Measurements from ENCODE around the gene DMD.
"Not testable (repeated sequence)": the region's sequence is repeated elsewhere in the genome, so short reads cannot be mapped to it uniquely, and the experiment has no call there.

The DMD gene

DNA sequence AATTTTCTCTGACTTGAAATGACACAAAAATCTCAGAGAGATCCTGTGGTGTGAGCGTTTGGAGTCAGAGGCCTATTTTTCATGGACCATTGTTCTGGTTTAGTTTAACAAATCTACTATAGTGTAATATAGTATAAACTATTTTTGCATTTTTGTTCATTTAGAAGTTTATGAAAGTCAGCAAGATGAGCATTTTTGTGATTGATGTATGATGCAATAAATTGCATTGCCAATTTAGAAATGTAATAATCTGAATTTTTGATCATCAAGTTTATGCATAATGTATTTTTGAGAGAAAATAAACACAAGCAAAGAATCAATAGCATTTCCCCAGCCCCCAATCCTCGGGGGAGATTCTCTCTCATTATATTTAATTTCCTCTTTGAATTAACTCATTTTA, 1620.0 kb downstream of the DMD start:
- ChIA-PET CTCF (no interaction called here), POLR2A (no interaction called here)
- no peak for DNase-seq
- no peaks in the 10 kb centered on the region for H3K36me3 ChIP-seq (ENCODE audit: control insufficient read depth in 4 of 4, insufficient read depth in 4 of 4, low read length in 3 of 4)
- no peaks in the 10 kb centered on the region for H3K4me1 ChIP-seq (ENCODE audit: control extremely low read depth in 1 of 4, control insufficient read depth in 4 of 4, insufficient read depth in 4 of 4, low read length in 3 of 4)
- H3K4me3 ChIP-seq (ENCODE audit: control insufficient read depth in 1 of 7, extremely low read depth in 1 of 7, insufficient read depth in 4 of 7, low read depth in 2 of 7, low read length in 6 of 7) = no peak overlapping the region
- no CpG with 5 or more reads among the region's 2 CpGs for WGBS (ENCODE audit: insufficient coverage)
- H3K9me3 ChIP-seq (ENCODE audit: control extremely low read depth in 1 of 5, control insufficient read depth in 4 of 5, insufficient read depth in 2 of 5, low read depth in 1 of 5, low read length in 4 of 5) = no peaks in the 10 kb centered on the region
- no peak overlapping the region for H3K27ac ChIP-seq (ENCODE audit: insufficient read depth in 1 of 2, low read depth in 1 of 2, low read length in 2 of 2, poor library complexity in 1 of 2, severe bottlenecking in 2 of 2)
- H3K27me3 ChIP-seq (replicated peaks in 2 of 5; ENCODE audit: control insufficient read depth in 4 of 5, insufficient read depth in 5 of 5, low read length in 4 of 5) = no peaks in the 10 kb centered on the region

DNA sequence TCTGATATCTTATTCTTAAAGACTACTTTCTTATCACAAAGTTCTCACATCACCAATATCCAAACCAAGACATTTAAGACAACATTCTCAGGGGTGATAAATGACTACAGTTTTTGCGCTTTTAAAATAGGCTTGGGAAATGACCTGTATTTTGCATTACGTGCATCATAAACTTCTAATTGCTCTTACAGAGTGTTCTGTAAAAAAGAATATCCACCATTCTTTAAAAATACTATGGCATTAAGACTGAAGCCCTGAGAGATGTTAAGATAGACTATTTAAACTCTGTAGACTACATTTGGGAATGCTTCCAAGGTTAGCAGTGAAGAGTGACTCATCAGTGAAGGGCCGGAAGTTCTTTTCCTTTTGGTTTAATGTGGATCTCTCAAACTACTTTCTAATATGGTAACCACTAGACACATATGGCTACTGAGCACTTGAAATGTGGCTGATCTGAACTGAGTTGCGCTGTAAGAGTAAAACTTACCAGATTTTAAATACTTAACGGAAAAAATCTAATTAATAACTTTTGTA, 1620.7 kb downstream of the DMD start:
- Histone ChIP-seq H3K27ac (ENCODE audit: insufficient read depth in 1 of 2, low read depth in 1 of 2, low read length in 2 of 2, poor library complexity in 1 of 2, severe bottlenecking in 2 of 2) (no peak overlapping the region), H3K36me3 (ENCODE audit: control insufficient read depth in 4 of 4, insufficient read depth in 4 of 4, low read length in 3 of 4) (no peaks in the 10 kb centered on the region), H3K27me3 (replicated peaks in 2 of 5; ENCODE audit: control insufficient read depth in 4 of 5, insufficient read depth in 5 of 5, low read length in 4 of 5) (no peaks in the 10 kb centered on the region), H3K4me1 (ENCODE audit: control extremely low read depth in 1 of 4, control insufficient read depth in 4 of 4, insufficient read depth in 4 of 4, low read length in 3 of 4) (no peaks in the 10 kb centered on the region), H3K9me3 (ENCODE audit: control extremely low read depth in 1 of 5, control insufficient read depth in 4 of 5, insufficient read depth in 2 of 5, low read depth in 1 of 5, low read length in 4 of 5) (no peaks in the 10 kb centered on the region), H3K4me3 (ENCODE audit: control insufficient read depth in 1 of 7, extremely low read depth in 1 of 7, insufficient read depth in 4 of 7, low read depth in 2 of 7, low read length in 6 of 7) (no peak overlapping the region)
- POLR2A ChIA-PET = no interaction called here
- DNase-seq = no peak
- CTCF ChIA-PET = no interaction called here
- 50% methylated on average over 1 of the region's 5 CpGs for WGBS (ENCODE audit: insufficient coverage)

DNA sequence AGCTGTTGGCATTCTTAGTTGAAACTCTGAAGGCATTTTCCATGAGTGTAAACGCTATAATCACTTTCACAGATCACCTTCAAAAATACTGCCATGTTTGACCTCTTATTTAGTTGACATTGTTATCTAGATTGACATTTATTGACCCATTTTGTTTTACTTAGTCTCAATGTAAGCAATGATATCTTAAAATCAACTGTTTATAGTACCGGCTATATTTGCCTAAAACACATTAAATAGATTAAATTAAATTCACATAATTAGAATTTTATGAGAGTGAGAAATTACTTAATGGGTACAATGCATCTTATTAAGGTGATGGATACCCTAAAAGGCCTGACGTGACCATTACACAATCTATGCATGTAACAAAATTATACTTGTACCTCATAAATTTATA, 1621.8 kb downstream of the DMD start:
- Histone ChIP-seq H3K27ac (ENCODE audit: insufficient read depth in 1 of 2, low read depth in 1 of 2, low read length in 2 of 2, poor library complexity in 1 of 2, severe bottlenecking in 2 of 2) (no peak overlapping the region), H3K27me3 (replicated peaks in 2 of 5; ENCODE audit: control insufficient read depth in 4 of 5, insufficient read depth in 5 of 5, low read length in 4 of 5) (no peaks in the 10 kb centered on the region), H3K9me3 (ENCODE audit: control extremely low read depth in 1 of 5, control insufficient read depth in 4 of 5, insufficient read depth in 2 of 5, low read depth in 1 of 5, low read length in 4 of 5) (no peaks in the 10 kb centered on the region), H3K36me3 (ENCODE audit: control insufficient read depth in 4 of 4, insufficient read depth in 4 of 4, low read length in 3 of 4) (no peaks in the 10 kb centered on the region), H3K4me3 (ENCODE audit: control insufficient read depth in 1 of 7, extremely low read depth in 1 of 7, insufficient read depth in 4 of 7, low read depth in 2 of 7, low read length in 6 of 7) (no peak overlapping the region), H3K4me1 (ENCODE audit: control extremely low read depth in 1 of 4, control insufficient read depth in 4 of 4, insufficient read depth in 4 of 4, low read length in 3 of 4) (no peaks in the 10 kb centered on the region)
- no CpG with 5 or more reads among the region's 3 CpGs for WGBS (ENCODE audit: insufficient coverage)
- CTCF ChIA-PET = no interaction called here
- no peak for DNase-seq
- POLR2A ChIA-PET = no interaction called here

DNA sequence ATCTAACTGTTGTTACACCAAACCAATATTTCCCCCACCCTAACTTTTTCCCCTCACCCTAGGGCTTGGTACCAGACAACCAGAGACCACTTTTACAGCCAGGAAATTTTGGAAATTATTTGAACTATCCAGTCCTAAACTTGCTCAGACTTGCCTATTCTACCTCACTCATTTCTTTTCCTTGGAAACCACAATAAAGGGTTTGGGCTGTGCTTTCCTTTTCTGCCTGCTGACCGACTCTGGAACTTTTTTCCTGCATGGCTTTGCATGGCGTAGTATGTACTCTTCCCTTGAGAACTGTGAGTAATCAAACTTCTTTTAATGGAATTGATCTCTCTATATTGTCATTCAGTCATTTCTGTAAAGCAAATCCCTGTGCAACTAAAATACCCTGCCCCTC, 1623.0 kb downstream of the DMD start:
- H3K27me3 ChIP-seq (replicated peaks in 2 of 5; ENCODE audit: control insufficient read depth in 4 of 5, insufficient read depth in 5 of 5, low read length in 4 of 5) = no peaks in the 10 kb centered on the region
- no peak overlapping the region for H3K4me3 ChIP-seq (ENCODE audit: control insufficient read depth in 1 of 7, extremely low read depth in 1 of 7, insufficient read depth in 4 of 7, low read depth in 2 of 7, low read length in 6 of 7)
- ChIA-PET CTCF (no interaction called here), POLR2A (no interaction called here)
- no peaks in the 10 kb centered on the region for H3K4me1 ChIP-seq (ENCODE audit: control extremely low read depth in 1 of 4, control insufficient read depth in 4 of 4, insufficient read depth in 4 of 4, low read length in 3 of 4)
- no CpG with 5 or more reads among the region's 2 CpGs for WGBS (ENCODE audit: insufficient coverage)
- H3K36me3 ChIP-seq (ENCODE audit: control insufficient read depth in 4 of 4, insufficient read depth in 4 of 4, low read length in 3 of 4) = no peaks in the 10 kb centered on the region
- H3K9me3 ChIP-seq (ENCODE audit: control extremely low read depth in 1 of 5, control insufficient read depth in 4 of 5, insufficient read depth in 2 of 5, low read depth in 1 of 5, low read length in 4 of 5) = no peaks in the 10 kb centered on the region
- no peak for DNase-seq
- no peak overlapping the region for H3K27ac ChIP-seq (ENCODE audit: insufficient read depth in 1 of 2, low read depth in 1 of 2, low read length in 2 of 2, poor library complexity in 1 of 2, severe bottlenecking in 2 of 2)

DNA sequence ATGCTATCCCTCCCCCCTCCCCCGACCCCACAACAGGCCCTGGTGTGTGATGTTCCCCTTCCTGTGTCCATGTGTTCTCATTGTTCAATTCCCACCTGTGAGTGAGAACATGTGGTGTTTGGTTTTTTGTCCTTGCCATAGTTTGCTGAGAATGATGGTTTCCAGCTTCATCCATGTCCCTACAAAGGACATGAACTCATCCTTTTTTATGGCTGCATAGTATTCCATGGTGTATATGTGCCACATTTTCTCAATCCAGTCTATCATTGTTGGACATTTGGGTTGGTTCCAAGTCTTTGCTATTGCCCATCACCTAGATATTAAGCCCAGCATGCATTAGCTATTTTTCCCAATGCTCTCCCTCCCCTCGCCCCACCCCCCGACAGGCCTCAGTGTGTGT, 1627.5 kb downstream of the DMD start:
- H3K4me3 ChIP-seq (ENCODE audit: control insufficient read depth in 1 of 7, extremely low read depth in 1 of 7, insufficient read depth in 4 of 7, low read depth in 2 of 7, low read length in 6 of 7); H3K9me3 ChIP-seq (ENCODE audit: control extremely low read depth in 1 of 5, control insufficient read depth in 4 of 5, insufficient read depth in 2 of 5, low read depth in 1 of 5, low read length in 4 of 5); POLR2A ChIA-PET; H3K27me3 ChIP-seq (replicated peaks in 2 of 5; ENCODE audit: control insufficient read depth in 4 of 5, insufficient read depth in 5 of 5, low read length in 4 of 5); H3K4me1 ChIP-seq (ENCODE audit: control extremely low read depth in 1 of 4, control insufficient read depth in 4 of 4, insufficient read depth in 4 of 4, low read length in 3 of 4); DNase-seq; CTCF ChIA-PET; H3K36me3 ChIP-seq (ENCODE audit: control insufficient read depth in 4 of 4, insufficient read depth in 4 of 4, low read length in 3 of 4); H3K27ac ChIP-seq (ENCODE audit: insufficient read depth in 1 of 2, low read depth in 1 of 2, low read length in 2 of 2, poor library complexity in 1 of 2, severe bottlenecking in 2 of 2): not testable (repeated sequence)
- no CpG with 5 or more reads among the region's 3 CpGs for WGBS (ENCODE audit: insufficient coverage)

DNA sequence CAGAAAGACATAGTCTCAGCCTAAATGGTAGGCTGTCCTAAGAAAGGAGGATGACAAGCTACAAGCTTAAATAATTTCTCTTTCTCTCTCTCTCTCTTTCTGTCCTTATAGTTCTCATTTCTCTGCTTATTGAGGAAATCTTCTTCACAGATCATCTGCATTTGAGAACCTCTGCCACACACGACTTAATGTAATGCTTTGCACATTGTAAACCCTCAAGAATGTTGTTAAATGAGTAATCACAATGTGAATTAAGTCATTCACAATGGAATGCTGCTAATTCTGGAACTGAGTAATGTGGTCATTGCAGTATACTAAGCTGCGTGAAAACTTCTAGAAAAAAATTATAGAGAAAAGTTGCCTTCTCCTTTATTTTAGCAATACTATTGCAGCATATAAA, 1630.6 kb downstream of the DMD start:
- DNase-seq = no peak
- H3K4me3 ChIP-seq (ENCODE audit: control insufficient read depth in 1 of 7, extremely low read depth in 1 of 7, insufficient read depth in 4 of 7, low read depth in 2 of 7, low read length in 6 of 7) = no peak overlapping the region
- no peaks in the 10 kb centered on the region for H3K36me3 ChIP-seq (ENCODE audit: control insufficient read depth in 4 of 4, insufficient read depth in 4 of 4, low read length in 3 of 4)
- no peak overlapping the region for H3K27ac ChIP-seq (ENCODE audit: insufficient read depth in 1 of 2, low read depth in 1 of 2, low read length in 2 of 2, poor library complexity in 1 of 2, severe bottlenecking in 2 of 2)
- no CpG with 5 or more reads among the region's 2 CpGs for WGBS (ENCODE audit: insufficient coverage)
- no peaks in the 10 kb centered on the region for H3K4me1 ChIP-seq (ENCODE audit: control extremely low read depth in 1 of 4, control insufficient read depth in 4 of 4, insufficient read depth in 4 of 4, low read length in 3 of 4)
- H3K9me3 ChIP-seq (ENCODE audit: control extremely low read depth in 1 of 5, control insufficient read depth in 4 of 5, insufficient read depth in 2 of 5, low read depth in 1 of 5, low read length in 4 of 5) = no peaks in the 10 kb centered on the region
- ChIA-PET POLR2A (no interaction called here), CTCF (no interaction called here)
- no peaks in the 10 kb centered on the region for H3K27me3 ChIP-seq (replicated peaks in 2 of 5; ENCODE audit: control insufficient read depth in 4 of 5, insufficient read depth in 5 of 5, low read length in 4 of 5)

DNA sequence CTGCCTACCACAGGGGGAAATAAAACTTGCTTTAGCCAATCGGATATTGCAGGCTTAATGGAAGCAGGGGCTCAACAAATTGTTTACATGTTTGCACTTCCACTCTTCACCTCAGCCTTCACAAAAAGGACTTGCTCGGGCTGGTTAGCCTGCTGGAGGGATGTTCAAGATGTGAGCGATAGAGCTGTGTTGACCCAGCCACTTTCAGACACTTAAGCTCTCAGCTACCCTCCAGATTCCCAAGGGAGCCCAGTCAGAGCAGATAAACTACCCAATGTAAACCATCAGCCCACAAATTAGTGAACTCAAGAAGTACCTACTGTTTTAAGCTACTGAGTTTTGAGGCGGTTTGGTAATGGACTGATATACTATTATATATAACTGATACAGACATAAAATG, 1631.1 kb downstream of the DMD start:
- Histone ChIP-seq H3K27me3 (replicated peaks in 2 of 5; ENCODE audit: control insufficient read depth in 4 of 5, insufficient read depth in 5 of 5, low read length in 4 of 5) (no peaks in the 10 kb centered on the region), H3K4me3 (ENCODE audit: control insufficient read depth in 1 of 7, extremely low read depth in 1 of 7, insufficient read depth in 4 of 7, low read depth in 2 of 7, low read length in 6 of 7) (no peak overlapping the region), H3K4me1 (ENCODE audit: control extremely low read depth in 1 of 4, control insufficient read depth in 4 of 4, insufficient read depth in 4 of 4, low read length in 3 of 4) (no peaks in the 10 kb centered on the region), H3K36me3 (ENCODE audit: control insufficient read depth in 4 of 4, insufficient read depth in 4 of 4, low read length in 3 of 4) (no peaks in the 10 kb centered on the region), H3K27ac (ENCODE audit: insufficient read depth in 1 of 2, low read depth in 1 of 2, low read length in 2 of 2, poor library complexity in 1 of 2, severe bottlenecking in 2 of 2) (no peak overlapping the region), H3K9me3 (ENCODE audit: control extremely low read depth in 1 of 5, control insufficient read depth in 4 of 5, insufficient read depth in 2 of 5, low read depth in 1 of 5, low read length in 4 of 5) (no peaks in the 10 kb centered on the region)
- WGBS (ENCODE audit: insufficient coverage) = 48% methylated on average over 3 of the region's 4 CpGs
- CTCF ChIA-PET = no interaction called here
- POLR2A ChIA-PET = no interaction called here
- DNase-seq = no peak
